ENCODE results near the gene MCU.
"Not testable (repeated sequence)": the region's sequence is repeated elsewhere in the genome, so short reads cannot be mapped to it uniquely, and the experiment has no call there.

Gene MCU

GRCh38 chr10:72691863-72692743 is at the start of gene MCU:
Gene MCU, plus strand, starts transcription at chr10:72692143. Its CDS starts 9 bp downstream, at chr10:72692152.
- peak; percentile 94 for DNase-seq (ENCODE audit: low spot score)
- no peak for TF ChIP-seq CTCF (IDR thresholded peaks at IDR 0.05; ENCODE audit: extremely low read depth, missing control alignments)

GRCh38 chr10:72642318-72642717 is 49.6 kb upstream of the MCU start:
- TF ChIP-seq CTCF (IDR thresholded peaks at IDR 0.05; ENCODE audit: extremely low read depth, missing control alignments), result no peak
- no peak for DNase-seq (ENCODE audit: low spot score)

- TF ChIP-seq CTCF (IDR thresholded peaks at IDR 0.05; ENCODE audit: extremely low read depth, missing control alignments), result no peak
- DNase-seq (ENCODE audit: low spot score), result no peak
Observed at GRCh38 chr10:72645263-72645858, 46.6 kb upstream of the MCU start.

- not testable (repeated sequence) for DNase-seq (ENCODE audit: low spot score)
Observed at GRCh38 chr10:72646971-72647370, 45.0 kb upstream of the MCU start.

- no peak for TF ChIP-seq CTCF (IDR thresholded peaks at IDR 0.05; ENCODE audit: extremely low read depth, missing control alignments)
- DNase-seq (ENCODE audit: low spot score), result no peak
Observed at GRCh38 chr10:72648301-72648700, 43.6 kb upstream of the MCU start.

- DNase-seq (ENCODE audit: low spot score), result no peak
Observed at GRCh38 chr10:72649291-72649690, 42.7 kb upstream of the MCU start.

GRCh38 chr10:72653383-72654096 is 38.4 kb upstream of the MCU start:
- no peak for DNase-seq (ENCODE audit: low spot score)
- TF ChIP-seq CTCF (IDR thresholded peaks at IDR 0.05; ENCODE audit: extremely low read depth, missing control alignments), result no peak

More at GRCh38 chr10:72649291-72649690, 42.7 kb upstream of the MCU start:
- TF ChIP-seq CTCF (IDR thresholded peaks at IDR 0.05; ENCODE audit: extremely low read depth, missing control alignments), result no peak
